NB4 (cell line): ENCODE measurements around the gene DCTN3.

ENCODE experiments used
- TF ChIP-seq, protein P1 (sequence below): IDR thresholded peaks from 2 replicates; pipeline ENCODE4 v1.6.1; 2011; ENCODE audit warnings: low read depth, low read length
- TF ChIP-seq, protein P2 (sequence below): IDR thresholded peaks from one replicate; pipeline ENCODE4 v1.5.1; 2012; ENCODE audit warnings: low read depth, low read length

DNA sequence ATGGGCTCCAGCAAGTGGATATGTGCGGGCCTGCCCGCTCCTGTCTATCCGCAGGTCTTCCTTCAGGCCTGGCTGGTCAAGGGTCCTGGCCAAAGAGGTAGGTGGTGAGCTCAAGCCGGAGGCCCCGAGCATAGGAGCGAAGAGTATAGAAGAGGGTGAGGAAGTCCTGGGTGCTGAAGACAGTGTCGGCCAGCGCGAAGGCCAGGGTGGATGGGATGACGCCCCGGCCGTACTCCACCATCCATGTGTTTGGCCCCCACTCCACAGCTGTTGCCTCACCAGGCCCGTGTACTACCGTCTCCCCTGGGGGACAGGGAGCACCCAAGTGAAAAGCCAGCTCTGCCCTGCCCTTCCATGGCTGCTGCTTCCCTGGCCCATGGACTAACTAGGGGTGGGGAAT, 15.3 kb upstream of the DCTN3 start:
- TF ChIP-seq, protein P1, sequence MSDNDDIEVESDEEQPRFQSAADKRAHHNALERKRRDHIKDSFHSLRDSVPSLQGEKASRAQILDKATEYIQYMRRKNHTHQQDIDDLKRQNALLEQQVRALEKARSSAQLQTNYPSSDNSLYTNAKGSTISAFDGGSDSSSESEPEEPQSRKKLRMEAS: no peak
- TF ChIP-seq, protein P2, sequence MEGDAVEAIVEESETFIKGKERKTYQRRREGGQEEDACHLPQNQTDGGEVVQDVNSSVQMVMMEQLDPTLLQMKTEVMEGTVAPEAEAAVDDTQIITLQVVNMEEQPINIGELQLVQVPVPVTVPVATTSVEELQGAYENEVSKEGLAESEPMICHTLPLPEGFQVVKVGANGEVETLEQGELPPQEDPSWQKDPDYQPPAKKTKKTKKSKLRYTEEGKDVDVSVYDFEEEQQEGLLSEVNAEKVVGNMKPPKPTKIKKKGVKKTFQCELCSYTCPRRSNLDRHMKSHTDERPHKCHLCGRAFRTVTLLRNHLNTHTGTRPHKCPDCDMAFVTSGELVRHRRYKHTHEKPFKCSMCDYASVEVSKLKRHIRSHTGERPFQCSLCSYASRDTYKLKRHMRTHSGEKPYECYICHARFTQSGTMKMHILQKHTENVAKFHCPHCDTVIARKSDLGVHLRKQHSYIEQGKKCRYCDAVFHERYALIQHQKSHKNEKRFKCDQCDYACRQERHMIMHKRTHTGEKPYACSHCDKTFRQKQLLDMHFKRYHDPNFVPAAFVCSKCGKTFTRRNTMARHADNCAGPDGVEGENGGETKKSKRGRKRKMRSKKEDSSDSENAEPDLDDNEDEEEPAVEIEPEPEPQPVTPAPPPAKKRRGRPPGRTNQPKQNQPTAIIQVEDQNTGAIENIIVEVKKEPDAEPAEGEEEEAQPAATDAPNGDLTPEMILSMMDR: no peak
